GM21786 (cell line): Measurements from ENCODE around the gene SURF2.
A peak's percentile ranks its signal among the peaks of the same experiment; 100 is the strongest.
"Not testable (repeated sequence)": the region's sequence is repeated elsewhere in the genome, so short reads cannot be mapped to it uniquely, and the experiment has no call there.

Experiments
- ATAC-seq: cut with Tn5 transposase; IDR thresholded peaks from one replicate; pipeline ENCODE4 v1.9.1; 2021; ENCODE audit not compliant: unreplicated experiment

Gene SURF2

DNA sequence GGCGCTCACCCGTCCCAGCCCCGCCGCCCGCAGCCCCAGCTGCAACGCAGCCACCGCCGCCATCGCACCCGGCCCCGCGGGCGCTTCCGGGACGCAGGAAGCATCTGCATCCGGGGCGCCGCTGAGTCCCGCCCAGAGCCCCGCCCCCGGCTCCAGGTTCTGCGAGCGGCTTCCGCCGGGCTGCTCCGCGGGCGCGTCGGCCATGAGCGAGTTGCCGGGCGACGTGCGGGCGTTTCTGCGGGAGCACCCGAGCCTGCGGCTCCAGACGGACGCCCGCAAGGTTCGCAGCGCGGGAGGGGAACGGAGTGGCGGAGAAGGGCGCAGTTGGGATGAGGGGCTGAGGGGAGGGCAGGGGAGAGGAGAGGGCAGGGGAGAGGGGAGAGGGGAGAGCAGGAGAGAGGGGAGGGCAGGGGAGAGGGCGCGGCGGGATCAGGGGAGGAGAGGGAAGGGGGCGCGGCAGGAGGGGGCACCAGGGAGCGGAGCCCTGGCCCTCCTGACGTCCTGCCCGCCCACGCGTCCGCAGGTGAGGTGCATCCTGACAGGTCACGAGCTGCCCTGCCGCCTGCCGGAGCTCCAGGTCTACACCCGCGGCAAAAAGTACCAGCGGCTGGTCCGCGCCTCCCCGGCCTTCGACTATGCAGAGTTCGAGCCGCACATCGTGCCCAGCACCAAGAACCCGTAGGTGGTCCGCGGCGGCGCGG, at the start of gene SURF2, which contains the start of gene SURF1:
SURF2 (plus strand) TSS at position 160 of the 701 bp plus-strand sequence; CDS start at position 203, 43 bp downstream.
SURF1 (minus strand) TSS at position 97 of the 701 bp plus-strand sequence; CDS start at position 63, 34 bp downstream.
- peak; percentile 69 for ATAC-seq

DNA sequence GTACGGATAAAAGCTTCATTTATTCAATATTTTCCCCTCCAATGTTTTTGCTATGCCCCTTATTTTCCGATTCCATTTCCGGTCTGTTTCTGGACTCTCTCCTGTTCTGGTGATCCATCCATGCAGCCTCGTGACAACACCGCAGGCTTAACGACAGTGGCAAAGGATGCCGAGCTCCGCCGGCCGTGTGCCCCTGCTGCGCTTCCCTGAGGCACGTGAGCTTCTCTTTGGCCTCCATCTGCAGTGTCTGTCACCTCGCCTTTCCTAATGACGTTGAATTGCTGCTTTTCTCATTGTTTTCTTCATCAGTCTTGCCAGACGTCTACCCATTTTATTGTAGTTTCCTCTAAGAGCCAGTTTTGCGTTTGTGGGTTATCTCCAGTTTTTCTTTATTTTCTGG, 49.0 kb upstream of the SURF2 start:
- no peak for ATAC-seq

DNA sequence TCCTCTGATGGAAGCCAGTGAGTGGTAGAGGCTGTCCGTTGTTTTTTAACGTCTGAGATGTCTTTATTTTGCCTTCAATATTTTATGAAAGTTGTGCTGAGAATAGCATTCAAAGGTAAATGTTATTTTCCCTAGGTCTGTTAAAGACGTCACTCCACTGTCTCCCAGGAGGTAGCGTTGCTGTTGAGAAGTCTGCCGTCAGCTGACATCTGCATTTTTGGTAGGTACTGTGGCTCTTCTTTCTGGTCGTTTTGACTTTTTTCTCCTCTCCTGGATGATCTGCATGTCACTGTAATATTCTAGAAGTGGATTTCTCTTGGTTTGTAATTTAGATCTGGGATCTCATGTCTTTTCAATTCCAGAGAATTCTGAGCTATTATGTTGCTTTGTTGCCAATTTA, 46.7 kb upstream of the SURF2 start:
- no peak for ATAC-seq

DNA sequence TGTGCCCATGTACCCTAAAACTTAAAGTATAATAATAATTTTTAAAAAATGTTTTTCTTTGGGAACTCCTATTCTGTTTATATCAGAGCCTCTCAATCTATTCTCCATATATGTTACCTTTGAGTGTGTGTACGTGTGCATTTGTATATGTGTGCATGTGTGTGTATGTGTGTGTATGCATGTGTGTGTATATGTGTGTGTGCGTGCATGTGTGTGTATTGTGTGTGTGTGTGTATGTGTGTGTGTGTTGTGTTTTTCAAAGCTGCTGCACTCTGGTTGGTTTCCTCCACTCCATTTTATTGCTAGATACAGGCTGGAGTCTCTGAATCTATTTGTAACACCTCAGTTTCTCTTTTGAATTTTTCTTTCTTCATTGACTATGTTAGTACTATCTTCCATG, 40.4 kb upstream of the SURF2 start:
- ATAC-seq, result no peak

DNA sequence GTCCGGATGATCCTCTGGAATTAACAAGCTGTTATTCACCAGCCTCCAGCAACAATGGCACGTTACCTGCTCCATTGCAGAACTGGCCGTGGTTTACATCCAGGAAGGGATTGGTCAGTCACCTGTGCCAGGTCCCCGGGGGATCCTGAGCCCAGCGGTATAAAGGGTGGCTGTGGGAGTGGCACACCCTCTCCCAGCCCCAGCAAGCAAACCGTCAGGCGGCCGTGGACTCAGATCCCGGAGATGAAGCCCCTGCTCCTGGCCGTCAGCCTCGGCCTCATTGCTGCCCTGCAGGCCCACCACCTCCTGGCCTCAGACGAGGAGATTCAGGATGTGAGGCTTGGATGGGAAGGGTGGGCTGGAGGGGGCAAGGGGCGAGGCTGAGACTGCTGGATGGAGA, 38.8 kb upstream of the SURF2 start:
- ATAC-seq, result not testable (repeated sequence)

DNA sequence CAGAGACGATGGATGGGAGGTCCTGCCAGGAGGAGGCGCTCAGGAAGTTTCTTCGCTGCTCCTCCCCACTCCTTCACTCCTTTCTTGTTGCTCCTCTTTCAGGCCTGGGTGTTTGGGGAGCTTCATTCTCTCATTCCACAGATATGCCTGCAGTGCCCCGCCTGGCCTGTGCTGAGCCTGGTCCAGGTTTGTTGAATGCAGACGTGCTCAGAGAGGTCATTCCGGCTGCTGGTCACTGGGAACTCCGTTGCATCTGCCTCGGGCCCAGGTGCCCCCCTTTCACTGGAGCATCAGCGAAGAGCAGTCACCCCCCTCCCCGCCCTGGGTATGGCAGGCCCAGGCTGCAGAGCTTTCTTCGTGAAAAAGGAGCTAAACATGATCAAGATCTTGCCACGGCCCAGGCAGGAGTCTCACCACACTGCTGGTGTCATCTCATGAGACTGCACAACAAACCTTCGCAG, 35.9 kb upstream of the SURF2 start:
- no peak for ATAC-seq

DNA sequence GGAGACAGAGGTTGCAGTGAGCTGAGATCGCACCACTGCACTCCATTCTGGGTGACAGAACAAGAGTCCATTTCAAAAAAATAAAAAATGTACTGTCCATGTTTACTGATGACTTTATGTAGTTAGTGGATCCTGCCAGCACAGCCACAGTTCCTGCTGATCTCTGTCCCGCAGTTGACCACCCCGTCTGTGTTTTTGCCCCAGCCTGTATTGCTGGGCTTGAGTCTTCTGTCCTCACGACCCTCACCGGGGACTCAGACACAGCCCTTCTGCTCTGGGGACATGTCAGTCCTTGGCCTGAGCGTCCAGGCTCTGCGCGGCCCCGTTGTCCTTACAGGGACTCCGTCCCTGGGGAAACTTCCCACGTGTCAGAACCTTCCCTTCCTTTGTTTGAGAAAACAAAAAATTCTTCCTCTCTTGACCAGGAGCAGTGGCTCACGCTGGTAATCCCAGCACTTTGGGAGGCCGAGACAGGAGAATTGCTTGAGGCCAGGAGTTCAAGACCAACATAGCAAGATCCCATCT, 34.9 kb upstream of the SURF2 start:
- ATAC-seq, result no peak

DNA sequence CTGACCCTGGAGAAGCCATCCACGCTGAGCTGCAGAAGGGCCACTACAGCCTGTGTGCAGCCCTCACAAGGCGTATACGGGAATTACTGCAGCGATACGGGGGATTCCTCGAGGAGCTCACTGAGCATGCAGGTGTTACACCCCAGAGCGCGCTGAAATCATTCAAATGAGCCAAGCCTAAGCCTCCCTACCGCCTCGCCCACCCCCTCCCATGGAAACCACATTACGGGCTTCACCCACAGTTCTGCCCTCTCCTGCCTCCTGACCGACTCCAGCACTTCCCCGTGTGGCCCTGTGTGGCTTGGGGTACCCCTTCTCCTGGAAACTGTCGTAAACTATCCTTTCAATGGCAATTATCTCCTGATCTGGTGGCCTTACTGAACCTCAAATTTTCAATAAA, 33.6 kb upstream of the SURF2 start:
- no peak for ATAC-seq

DNA sequence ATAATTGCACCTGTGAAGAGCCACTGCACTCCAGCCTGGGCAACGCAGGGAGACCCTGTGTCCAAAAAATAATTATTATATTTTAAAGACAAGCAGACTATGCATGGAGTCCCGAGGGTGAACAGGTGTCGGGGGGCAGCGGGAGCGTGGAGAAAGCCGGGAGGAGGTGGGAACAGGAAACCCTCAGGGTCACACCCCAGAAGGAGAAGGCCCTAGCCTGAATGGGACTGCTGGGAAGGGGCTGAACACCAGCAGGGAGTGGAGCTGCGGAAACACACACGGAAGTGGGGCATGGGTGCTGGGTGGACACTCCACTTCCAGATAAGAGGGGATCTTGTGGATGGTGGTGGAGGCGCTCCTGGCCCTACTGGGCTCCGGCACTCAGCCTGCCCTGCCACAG, 33.1 kb upstream of the SURF2 start:
- no peak for ATAC-seq

DNA sequence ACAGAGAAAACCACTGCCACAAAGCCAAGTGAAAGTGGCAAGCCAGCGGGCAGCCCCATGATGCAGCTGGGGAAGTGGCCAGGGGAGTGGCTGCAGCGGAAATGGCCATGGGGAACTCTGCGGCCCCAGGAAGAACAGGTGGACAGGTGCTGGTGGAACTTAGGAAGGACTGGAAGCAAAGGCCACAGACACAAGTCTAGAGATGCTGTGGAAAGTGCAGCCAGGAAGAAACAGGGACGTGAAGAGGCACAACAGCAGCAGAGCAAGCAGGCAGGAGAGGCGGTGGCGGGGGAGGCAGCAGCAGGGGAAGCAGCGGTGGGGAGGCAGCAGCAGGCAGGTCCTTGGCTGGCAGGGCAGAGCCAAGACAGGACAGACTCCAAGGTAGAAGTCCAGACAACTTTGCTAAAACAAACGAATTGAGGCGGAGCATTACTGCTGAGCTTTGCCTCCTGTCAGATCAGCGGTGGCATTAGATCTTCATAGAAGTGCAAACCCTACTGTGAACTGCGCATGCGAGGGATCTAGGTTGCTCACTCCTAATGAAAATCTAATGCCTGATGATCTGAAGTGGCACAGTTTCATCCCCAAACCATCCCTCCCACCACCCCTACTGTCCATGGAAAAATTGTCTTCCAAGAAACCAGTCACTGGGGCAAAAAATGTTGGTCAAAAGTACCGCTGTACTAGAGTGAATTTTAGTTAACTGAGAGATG, 32.2 kb upstream of the SURF2 start:
- no peak for ATAC-seq

DNA sequence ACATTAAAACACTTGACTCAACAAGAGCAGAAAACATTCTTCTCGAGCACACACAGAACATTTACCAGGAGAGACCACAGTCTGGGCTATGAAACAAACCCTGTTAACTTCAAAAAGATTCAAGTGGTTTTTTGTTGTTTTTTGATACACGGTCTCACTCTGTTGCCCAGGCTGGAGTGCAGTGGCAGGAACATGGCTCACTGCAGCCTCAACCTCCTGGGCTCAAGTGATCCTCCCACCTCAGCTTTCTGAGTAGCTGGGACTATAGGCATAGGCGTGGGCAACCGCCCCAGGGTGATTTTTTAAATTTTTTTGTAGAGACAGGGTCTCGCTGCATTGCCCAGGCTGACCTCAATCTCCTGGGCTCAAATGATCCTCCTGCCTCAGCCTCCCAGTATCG, 29.3 kb upstream of the SURF2 start:
- ATAC-seq, result not testable (repeated sequence)

DNA sequence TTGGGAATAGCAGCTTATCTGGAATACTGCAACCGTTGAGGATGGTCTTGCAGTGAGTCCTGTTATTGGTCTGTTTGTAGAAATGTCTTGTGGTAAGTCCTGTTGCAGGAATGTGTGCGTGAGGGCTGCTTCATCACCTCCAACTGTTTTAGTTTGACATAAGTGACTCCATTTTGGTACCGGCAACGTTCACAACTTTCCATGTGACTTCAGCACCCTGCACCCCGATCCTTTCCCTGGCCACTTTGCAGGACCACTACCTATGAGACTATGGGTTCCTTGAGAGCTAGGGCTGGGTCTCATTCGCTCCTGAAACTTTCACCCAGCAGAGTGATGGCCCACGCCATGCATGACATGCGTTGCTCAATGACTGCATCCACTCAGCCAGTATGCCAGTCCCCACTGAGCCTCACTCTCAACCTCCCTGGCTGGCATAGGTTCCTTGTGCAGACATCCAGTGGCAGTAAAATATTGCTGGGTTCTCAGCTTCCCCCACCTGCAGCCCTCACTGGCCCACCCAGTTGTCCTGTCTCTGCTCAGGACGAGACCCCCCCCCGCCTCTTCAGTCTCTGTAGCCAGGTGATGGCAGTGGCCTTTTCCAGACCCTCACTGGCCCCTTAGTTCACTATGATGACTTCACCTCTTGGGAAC, 28.4 kb upstream of the SURF2 start:
- ATAC-seq, result no peak

DNA sequence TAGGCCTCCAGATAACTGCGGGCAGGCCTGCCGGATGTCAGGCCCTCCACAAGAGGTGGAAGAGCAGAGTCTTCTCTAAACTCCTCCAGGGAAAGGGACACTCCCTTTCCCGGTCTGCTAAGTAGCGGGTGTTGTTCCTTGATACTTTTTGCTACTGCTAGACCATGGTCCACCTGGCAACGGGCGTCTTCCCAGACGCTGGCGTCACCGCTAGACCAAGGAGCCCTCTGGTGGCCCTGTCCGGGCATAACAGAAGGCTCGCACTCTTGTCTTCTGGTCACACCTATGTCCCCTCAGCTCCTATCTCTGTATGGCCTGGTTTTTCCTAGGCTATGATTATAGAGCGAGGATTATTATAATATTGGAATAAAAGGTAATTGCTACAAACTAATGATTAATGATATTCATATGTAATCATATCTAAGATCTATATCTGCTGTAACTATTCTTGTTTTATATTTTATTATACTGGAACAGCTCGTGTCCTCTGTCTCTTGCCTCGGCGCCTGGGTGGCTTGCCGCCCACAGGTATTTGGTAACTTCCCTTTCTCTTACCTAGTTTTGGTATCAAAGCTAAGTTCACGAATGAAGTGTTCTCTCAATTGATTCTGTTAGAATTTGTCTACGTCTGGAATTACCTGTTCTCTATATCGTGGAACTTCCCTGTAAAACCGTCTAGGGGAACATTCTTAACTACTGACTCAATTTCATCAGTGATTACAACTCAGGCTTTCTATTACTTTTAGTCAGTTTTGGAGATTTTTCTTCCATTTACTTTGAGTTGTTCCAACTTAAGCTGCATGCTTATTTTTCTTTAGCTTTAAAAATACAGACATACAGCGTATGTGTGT, 26.8 kb upstream of the SURF2 start:
- ATAC-seq, result not testable (repeated sequence)

DNA sequence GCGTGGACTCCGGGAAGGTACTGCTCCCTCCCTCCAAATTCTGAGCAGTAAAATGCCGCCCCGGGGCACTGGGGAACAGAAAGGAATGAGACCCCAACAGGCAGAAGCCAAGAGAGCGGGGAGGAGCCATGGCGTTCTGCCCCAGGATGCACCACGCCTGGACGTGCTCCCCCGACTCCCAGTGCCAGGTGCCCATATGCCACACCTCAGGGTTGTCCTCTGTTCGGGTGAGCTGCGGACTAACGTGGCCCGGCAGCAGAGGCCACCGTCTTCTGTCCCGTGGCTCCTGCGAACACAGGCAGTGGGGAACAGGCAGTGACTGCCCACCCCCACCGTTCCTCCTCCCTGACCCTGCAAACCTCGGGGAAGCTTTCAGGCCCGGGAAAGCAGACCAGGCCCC, 25.1 kb upstream of the SURF2 start:
- ATAC-seq, result no peak

DNA sequence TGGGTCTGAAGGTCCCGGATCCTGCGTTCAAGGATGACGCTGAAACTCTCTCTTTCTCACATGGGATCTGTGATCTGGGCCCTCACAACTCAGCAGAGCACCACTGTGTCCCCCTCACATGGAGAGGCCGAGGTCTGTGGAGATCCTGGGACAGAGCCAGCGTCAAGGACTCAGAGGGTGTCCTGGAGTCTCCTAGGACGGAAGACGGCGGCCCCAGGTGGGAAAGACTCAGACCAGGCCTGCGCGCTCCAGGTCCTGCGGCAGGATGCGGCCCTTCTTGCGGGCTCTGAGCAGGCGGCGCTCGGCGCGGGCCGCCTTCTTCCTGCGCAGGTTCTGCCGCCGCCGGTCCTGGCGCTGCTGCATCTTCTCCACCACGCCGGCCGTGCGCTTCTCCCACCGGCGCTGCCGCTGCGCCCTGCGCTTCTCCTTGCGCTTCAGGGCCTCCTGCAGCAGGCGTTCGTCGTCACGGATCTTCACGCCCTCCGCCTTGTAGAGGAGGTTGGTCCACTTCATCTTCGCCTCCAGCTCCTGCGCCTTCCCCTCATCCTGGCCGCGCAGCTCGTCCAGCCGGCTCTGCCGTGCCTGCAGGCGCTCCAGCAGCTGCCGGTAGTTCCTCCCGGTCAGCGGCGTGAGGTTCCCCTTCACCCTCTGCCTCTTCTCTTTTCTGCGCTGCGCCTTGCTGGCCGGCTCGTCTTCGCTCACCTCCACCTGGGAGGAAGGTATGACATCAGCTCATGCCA, 24.5 kb upstream of the SURF2 start:
- no peak for ATAC-seq

DNA sequence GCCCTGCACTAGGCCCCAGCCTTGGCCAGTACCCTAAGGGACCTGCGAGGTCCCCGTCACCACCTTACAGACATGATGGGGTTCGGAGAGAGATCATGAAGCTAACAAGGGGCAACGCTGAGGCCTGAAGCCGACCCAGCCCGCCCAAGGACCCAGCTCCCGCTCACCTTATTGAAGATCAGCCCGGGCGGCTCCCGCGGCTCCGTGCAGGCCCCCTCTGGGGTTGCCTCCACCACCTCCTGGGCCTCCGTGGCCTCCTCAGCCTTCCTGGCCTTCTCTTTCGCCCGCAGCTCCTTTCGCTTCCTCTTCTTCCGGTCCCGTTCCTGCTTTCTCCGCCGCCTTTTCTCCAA, 24.0 kb upstream of the SURF2 start:
- ATAC-seq, result no peak

DNA sequence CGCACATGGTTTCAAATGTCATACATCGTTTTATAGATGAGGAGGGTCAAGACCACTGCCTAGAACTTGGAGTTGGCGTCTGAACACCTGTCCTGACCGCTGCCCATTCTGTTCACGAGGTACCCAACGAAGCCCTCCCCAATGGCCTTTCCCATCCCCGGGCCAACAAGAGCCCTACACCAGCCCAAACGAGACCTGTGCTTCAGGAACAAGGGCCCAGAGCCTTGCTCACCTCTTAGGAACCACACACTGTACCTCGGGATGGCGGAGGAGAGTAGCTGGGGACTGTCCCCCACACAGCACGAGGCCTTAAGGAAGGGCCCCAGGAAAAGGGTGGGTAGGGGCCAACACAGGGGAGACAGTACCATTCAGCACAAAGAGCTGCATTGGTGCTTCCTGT, 23.3 kb upstream of the SURF2 start:
- ATAC-seq, result no peak

DNA sequence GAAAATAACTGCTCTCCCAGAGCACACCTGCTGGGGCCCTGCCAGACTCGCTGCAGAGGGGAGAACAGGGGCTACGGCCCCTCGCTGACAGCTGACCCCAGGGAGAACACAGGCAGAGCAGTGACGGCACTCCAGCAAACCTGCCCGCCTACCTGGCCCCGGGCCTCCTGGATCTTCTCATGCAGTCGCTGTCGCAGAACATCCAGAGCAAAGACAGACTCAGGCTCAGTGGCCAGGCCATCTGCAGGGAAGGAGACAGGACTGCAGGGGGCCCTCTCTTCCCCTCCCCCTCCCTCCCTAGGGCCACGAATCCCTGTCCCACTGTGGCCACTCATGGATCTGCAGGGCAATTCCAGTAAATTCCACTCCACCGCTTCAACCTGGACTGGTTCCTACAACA, 22.8 kb upstream of the SURF2 start:
- ATAC-seq, result no peak

DNA sequence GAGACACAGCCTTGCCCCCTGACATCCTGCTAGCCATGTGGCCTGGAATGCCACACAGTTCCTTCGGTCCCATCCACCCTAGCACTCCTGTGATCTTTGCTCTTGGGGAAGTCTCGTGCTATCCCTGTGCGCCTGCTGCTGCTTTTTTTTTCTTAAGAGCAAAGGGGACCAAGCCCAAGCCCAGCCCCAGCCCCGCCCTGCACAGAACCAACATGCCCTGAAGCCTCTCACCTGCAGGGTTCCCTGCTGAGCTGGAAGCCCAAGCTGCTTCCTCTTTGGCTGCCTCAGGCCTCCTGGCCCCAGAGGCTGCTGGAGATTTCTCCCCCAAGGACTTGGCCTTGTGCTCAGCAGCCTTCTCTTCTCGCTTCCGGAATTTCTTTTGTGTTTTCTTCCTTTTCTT, 22.2 kb upstream of the SURF2 start:
- no peak for ATAC-seq

DNA sequence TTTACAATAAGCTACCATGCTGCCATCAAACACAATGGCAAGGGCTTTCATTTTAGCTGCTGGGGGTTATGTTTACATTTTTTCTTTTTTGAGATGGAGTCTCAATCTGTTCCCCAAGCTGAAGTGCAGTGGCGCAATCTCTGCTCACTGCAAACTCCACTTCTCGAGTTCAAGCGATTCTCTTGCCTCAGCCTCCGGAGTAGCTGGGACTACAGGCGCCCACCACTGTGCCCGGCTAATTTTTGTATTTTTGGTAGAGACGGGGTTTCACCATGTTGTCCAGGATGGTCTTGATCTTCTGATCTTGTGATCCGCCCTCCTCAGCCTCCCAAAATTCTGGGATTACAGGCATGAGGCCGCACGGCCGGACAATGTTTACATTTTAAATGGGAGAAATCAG, 21.5 kb upstream of the SURF2 start:
- not testable (repeated sequence) for ATAC-seq
